ENCODE results near the gene C19orf38.
"Not testable (repeated sequence)": the region's sequence is repeated elsewhere in the genome, so short reads cannot be mapped to it uniquely, and the experiment has no call there.

The C19orf38 gene

GRCh38 chr19:10874024-10874423 lies 25.8 kb downstream of the C19orf38 start:
- DNase-seq (ENCODE audit: low read depth, low spot score), result no peak
- H3K4me3 ChIP-seq (ENCODE audit: low read depth, low read length), result no peak overlapping the region
- in situ Hi-C loops (cut with HindIII; ENCODE audit: low sequenced_read_pairs), result no loop called here
- no peak for TF ChIP-seq CTCF (IDR thresholded peaks at IDR 0.05; ENCODE audit: low read depth, low read length)

- DNase-seq (ENCODE audit: low read depth, low spot score), result no peak
- TF ChIP-seq CTCF (IDR thresholded peaks at IDR 0.05; ENCODE audit: low read depth, low read length), result no peak
- in situ Hi-C loops (cut with HindIII; ENCODE audit: low sequenced_read_pairs), result no loop called here
- H3K4me3 ChIP-seq (ENCODE audit: low read depth, low read length), result no peak overlapping the region
Measured at GRCh38 chr19:10876459-10877240, 28.4 kb downstream of the C19orf38 start.

- DNase-seq (ENCODE audit: low read depth, low spot score); in situ Hi-C loops (cut with HindIII; ENCODE audit: low sequenced_read_pairs); H3K4me3 ChIP-seq (ENCODE audit: low read depth, low read length): not testable (repeated sequence)
Measured at GRCh38 chr19:10877608-10878007, 29.4 kb downstream of the C19orf38 start.

GRCh38 chr19:10878253-10878652 lies 30.0 kb downstream of the C19orf38 start:
- no peak for TF ChIP-seq CTCF (IDR thresholded peaks at IDR 0.05; ENCODE audit: low read depth, low read length)
- in situ Hi-C loops (cut with HindIII; ENCODE audit: low sequenced_read_pairs), result no loop called here
- DNase-seq (ENCODE audit: low read depth, low spot score), result no peak

GRCh38 chr19:10881403-10882107 lies 33.3 kb downstream of the C19orf38 start:
- in situ Hi-C loops (cut with HindIII; ENCODE audit: low sequenced_read_pairs), result no loop called here
- DNase-seq (ENCODE audit: low read depth, low spot score), result no peak
- no peak for TF ChIP-seq CTCF (IDR thresholded peaks at IDR 0.05; ENCODE audit: low read depth, low read length)
- no peak overlapping the region for H3K4me3 ChIP-seq (ENCODE audit: low read depth, low read length)

More at GRCh38 chr19:10878253-10878652, 30.0 kb downstream of the C19orf38 start:
- no peak overlapping the region for H3K4me3 ChIP-seq (ENCODE audit: low read depth, low read length)

GRCh38 chr19:10882108-10882457 lies 33.9 kb downstream of the C19orf38 start:
- in situ Hi-C loops (cut with HindIII; ENCODE audit: low sequenced_read_pairs), result no loop called here
- TF ChIP-seq CTCF (IDR thresholded peaks at IDR 0.05; ENCODE audit: low read depth, low read length), result no peak
- H3K4me3 ChIP-seq (ENCODE audit: low read depth, low read length), result no peak overlapping the region
- no peak for DNase-seq (ENCODE audit: low read depth, low spot score)

- in situ Hi-C loops (cut with HindIII; ENCODE audit: low sequenced_read_pairs), result no loop called here
- peak; percentile 42 for DNase-seq (ENCODE audit: low read depth, low spot score)
- H3K4me3 ChIP-seq (ENCODE audit: low read depth, low read length), result no peak overlapping the region
- no peak for TF ChIP-seq CTCF (IDR thresholded peaks at IDR 0.05; ENCODE audit: low read depth, low read length)
Measured at GRCh38 chr19:10884274-10884673, 36.1 kb downstream of the C19orf38 start.
